ENCODE results near the gene RRAS2. TPM values are rescaled to one million over a fixed set of nuclear protein-coding genes. Genes with fewer than 3 reads are reported as not detected.

RRAS2 gene
- total and polyA plus RNA-seq, 3 donors from 2014 or later: 37.3 to 62.6 (median 57.4) TPM

DNA sequence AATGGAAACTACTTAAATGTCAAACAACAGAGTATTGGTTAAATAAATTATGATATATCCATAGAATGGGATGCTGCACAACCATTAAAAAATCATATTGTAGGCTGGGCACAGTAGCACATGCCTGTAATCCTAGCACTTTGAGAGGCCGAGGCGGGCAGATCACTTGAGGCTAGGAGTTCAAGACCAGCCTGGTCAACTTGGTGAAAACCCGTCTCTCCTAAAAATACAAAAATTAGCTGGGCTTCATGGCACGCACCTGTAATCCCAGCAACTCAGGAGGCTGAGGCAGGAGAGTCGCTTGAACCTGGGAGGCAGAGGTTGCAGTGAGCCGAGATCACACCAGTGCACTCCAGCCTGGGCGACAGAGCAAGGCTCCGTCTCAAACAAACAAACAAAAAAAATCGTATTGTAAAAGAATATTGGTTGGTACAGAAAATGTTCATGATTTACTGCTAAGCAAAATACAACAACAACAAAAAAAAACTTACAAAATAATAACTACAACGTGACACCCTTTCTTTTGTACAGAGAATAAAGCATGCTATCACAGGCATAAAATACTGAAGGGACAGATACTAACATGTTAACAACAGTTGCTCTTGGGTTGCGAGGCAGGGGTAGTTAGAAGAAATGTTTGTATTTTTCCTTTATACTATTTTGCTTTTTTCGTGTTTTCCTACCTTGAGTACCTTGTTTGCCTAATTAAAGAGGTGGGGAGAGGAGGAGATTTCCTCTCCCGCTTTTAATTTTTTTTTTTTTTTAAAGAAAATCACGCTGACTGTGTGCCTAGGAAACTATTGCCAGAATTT is 21.3 kb upstream of the RRAS2 start:
- intact Hi-C loops (cut with DNase I; ENCODE audit: low total_unique reads): no loop called here
- Histone ChIP-seq H3K27me3 (no peaks in the 10 kb centered on the region), H3K27ac (no peak overlapping the region), H3K4me3 (peak overlapping the region; percentile 27 to 61), H3K36me3 (ENCODE audit: low read depth, missing control alignments) (no peaks in the 10 kb centered on the region), H3K4me1 (no peaks in the 10 kb centered on the region), H3K9me3 (no peaks in the 10 kb centered on the region)
- 56 to 68% methylated on average over 14 of the region's 14 CpGs for WGBS, 2 donors
- no peak for DNase-seq
- TF ChIP-seq POLR2A (IDR thresholded peaks at IDR 0.05): no peak
- TF ChIP-seq CTCF (IDR thresholded peaks at IDR 0.05): no peak

- Histone ChIP-seq H3K36me3 (ENCODE audit: low read depth, missing control alignments) (no peaks in the 10 kb centered on the region), H3K4me3 (no peak overlapping the region), H3K27me3 (no peaks in the 10 kb centered on the region), H3K9me3 (no peaks in the 10 kb centered on the region), H3K4me1 (no peaks in the 10 kb centered on the region), H3K27ac (no peak overlapping the region)
- intact Hi-C loops (cut with DNase I; ENCODE audit: low total_unique reads): no loop called here
- DNase-seq: no peak
- TF ChIP-seq CTCF (IDR thresholded peaks at IDR 0.05) (no peak), POLR2A (IDR thresholded peaks at IDR 0.05) (no peak)
These were observed 19.2 kb upstream of the RRAS2 start for GRCh38 chr11:14378171-14378570.

- Histone ChIP-seq H3K4me1 (no peaks in the 10 kb centered on the region), H3K27ac (no peak overlapping the region), H3K4me3 (no peak overlapping the region), H3K36me3 (ENCODE audit: low read depth, missing control alignments) (no peaks in the 10 kb centered on the region), H3K9me3 (no peaks in the 10 kb centered on the region), H3K27me3 (no peaks in the 10 kb centered on the region)
- TF ChIP-seq CTCF (IDR thresholded peaks at IDR 0.05) (no peak), POLR2A (IDR thresholded peaks at IDR 0.05) (no peak)
- intact Hi-C loops (cut with DNase I; ENCODE audit: low total_unique reads): no loop called here
- no peak for DNase-seq
- WGBS, 2 donors: 78 to 81% methylated on average over 2 of the region's 2 CpGs
These were observed 17.9 kb upstream of the RRAS2 start for GRCh38 chr11:14376920-14377319.

DNA sequence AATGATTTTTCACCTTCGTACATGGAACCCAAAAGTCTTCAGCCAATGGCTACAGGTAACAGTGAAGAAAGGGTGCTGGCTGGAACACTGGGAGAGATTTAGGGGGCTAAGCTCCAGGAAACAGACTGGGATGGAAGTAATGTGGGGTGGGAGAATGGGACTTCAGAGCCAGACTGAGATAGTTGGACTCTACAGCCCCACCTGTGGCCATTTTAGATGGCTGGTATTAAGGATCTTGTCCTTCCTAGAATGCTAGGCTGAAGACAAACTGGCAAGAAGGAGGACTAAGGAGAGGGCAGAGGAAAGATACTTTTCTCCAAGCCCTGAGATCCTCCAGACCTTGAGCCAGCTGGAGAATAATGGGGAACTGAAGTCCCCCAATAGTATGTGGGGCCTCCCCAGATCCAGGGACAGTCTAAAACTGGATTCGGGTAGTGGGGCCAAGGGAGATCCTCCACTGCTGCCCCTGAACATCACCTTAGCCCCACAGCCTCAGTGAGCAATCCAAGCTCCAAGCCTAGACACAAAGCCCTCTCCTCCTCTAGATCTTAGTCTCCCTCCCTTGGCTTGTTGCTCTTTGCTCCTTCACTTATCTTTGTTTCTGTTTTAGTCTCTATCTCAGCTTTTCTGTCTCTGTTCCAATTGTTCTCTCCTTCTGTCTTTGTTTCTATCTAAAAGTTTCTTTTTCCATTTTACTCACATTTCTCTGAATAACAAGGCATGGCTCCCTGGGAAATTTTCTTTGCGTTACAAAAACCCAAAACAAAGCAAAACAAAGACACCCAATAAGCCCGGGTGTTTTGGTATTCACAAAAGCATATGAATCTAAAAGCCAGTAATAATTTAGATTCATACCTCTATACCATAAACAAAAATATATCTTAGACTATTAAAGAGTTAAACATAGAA is 16.2 kb upstream of the RRAS2 start:
- H3K4me3 ChIP-seq: no peak overlapping the region
- no peak overlapping the region for H3K27ac ChIP-seq
- no peaks in the 10 kb centered on the region for H3K27me3 ChIP-seq
- WGBS, 2 donors: 65 to 69% methylated on average over 4 of the region's 4 CpGs
- H3K9me3 ChIP-seq: no peaks in the 10 kb centered on the region
- DNase-seq: no peak
- TF ChIP-seq POLR2A (IDR thresholded peaks at IDR 0.05) (no peak), CTCF (IDR thresholded peaks at IDR 0.05) (no peak)
- H3K4me1 ChIP-seq: no peaks in the 10 kb centered on the region
- no peaks in the 10 kb centered on the region for H3K36me3 ChIP-seq (ENCODE audit: low read depth, missing control alignments)
- intact Hi-C loops (cut with DNase I; ENCODE audit: low total_unique reads): no loop called here
